ENCODE data around the gene USH1G. TPM values are rescaled to one million over a fixed set of nuclear protein-coding genes. Genes with fewer than 3 reads are reported as not detected.

The USH1G gene
- polyA plus RNA-seq, 3 donors, result 0.03 TPM; not detected in 2

DNA sequence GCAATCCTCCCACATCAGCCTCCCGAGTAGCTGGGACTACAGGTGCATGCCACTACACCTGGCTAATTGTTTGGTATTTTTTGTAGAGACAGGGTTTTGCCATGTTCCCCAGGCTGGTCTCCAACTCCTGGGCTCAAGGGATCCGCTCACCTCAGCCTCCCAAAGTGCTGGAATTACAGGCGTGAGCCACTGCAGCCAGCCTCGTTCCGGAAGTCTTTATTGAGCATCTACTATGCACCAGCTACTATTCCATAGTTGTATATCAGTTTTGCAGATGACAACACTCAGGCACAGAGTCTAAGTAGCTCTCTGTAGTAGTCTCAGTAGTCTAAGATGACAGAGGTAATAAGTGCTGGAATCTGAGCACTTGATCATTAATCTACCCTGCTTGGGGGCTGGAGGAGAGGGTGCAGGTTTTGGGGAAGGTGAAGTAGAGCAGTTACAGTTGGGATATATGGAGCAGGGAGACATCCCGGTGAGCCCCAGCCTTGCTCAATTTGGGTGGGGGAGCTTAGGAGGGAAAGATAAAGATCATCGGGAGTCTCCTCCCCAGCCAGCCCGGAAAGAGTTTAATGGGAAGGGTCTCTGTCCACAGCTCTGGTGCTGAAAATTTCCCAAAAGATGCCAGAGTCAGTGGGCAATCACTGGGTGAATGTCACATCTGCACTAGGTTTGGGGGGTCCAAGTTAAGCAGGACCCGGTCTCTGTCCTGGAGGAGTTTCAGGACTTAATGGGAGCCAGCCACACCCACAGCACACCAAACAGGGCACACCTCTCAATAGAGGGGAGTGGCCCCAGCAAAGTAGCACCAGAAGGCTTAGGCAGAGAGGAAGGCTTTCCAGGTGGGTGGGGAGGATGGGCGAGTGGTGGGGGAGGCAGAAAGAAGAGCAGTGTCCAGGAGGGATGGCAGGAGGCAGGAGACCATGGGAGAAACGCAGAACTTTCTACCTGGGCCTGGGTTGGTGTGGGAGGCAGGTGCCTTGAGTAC, 14.3 kb upstream of the USH1G start:
- WGBS, 3 donors, result 54 to 60% (median 55%) methylated on average over 11 of the region's 11 CpGs
- no peak overlapping the region for H3K27ac ChIP-seq (ENCODE audit: low read depth, low read length)

GRCh38 chr17:74936470-74936799, 13.4 kb upstream of the USH1G start:
- WGBS, 3 donors, result 17 to 25% (median 20%) methylated on average over 11 to 12 of the region's 12 CpGs
- H3K27ac ChIP-seq (ENCODE audit: low read depth, low read length), result no peak overlapping the region

GRCh38 chr17:74935585-74936469, 12.8 kb upstream of the USH1G start, which contains the start of gene OTOP3:
OTOP3 (plus strand) TSS chr17:74935898; CDS start chr17:74935922, 24 bp downstream.
- no peak within 1 kb of the TSS for H3K27ac ChIP-seq (ENCODE audit: low read depth, low read length)
- WGBS, 3 donors, result 3 to 6% (median 4%) methylated on average over 70 to 78 of the region's 78 CpGs

- 62 to 76% (median 69%) methylated on average over 3 of the region's 3 CpGs for WGBS, 3 donors
- H3K27ac ChIP-seq (ENCODE audit: low read depth, low read length), result no peak overlapping the region
Observed at GRCh38 chr17:74935048-74935447, 12.0 kb upstream of the USH1G start.

DNA sequence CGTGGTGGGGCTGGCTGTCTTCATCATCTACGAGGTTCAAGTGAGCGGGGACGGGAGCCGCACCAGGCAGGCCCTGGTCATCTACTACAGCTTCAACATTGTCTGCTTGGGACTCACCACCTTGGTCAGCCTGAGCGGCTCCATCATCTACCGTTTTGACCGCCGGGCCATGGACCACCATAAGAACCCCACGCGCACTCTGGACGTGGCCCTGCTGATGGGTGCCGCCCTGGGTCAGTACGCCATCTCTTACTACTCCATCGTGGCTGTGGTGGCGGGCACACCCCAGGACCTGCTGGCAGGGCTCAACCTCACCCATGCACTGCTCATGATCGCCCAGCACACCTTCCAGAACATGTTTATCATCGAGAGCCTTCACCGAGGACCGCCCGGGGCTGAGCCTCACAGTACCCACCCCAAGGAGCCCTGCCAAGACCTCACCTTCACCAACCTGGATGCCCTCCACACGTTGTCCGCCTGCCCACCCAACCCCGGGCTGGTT, 7.5 kb upstream of the USH1G start:
- 89 to 91% (median 90%) methylated on average over 24 of the region's 24 CpGs for WGBS, 3 donors
- no peak overlapping the region for H3K27ac ChIP-seq (ENCODE audit: low read depth, low read length)

- H3K27ac ChIP-seq (ENCODE audit: low read depth, low read length), result no peak overlapping the region
- WGBS, 3 donors, result 67 to 83% (median 77%) methylated on average over 6 of the region's 6 CpGs
Observed at GRCh38 chr17:74928786-74929185, 5.7 kb upstream of the USH1G start.

DNA sequence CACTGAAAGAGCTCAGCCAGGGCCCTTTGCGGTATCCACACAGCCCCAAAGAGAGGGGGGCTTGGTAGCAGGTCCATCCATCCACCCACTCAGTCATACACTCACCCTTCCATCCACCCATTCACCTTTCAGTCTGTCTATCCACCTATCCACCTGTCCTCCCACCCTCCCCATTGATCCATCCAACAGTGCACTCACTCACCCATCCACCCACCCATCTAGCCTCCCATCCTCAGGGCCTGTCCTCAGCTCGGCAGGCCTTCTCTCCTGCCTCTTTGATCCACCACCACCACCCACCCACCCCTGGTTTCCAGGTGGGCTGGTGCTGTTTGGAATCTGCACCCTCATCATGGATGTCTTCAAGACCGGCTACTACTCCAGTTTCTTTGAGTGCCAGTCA, 2.2 kb upstream of the USH1G start:
- no peak overlapping the region for H3K27ac ChIP-seq (ENCODE audit: low read depth, low read length)
- 76 to 79% (median 78%) methylated on average over 3 of the region's 3 CpGs for WGBS, 3 donors

GRCh38 chr17:74924250-74924948, 1.3 kb upstream of the USH1G start, which contains the start of gene OTOP2:
OTOP2 (plus strand) TSS chr17:74924273; CDS start chr17:74924633, 360 bp downstream.
- 1 to 5% (median 4%) methylated on average over 51 to 54 of the region's 54 CpGs for WGBS, 3 donors
- no peak within 1 kb of the TSS for H3K27ac ChIP-seq (ENCODE audit: low read depth, low read length)

DNA sequence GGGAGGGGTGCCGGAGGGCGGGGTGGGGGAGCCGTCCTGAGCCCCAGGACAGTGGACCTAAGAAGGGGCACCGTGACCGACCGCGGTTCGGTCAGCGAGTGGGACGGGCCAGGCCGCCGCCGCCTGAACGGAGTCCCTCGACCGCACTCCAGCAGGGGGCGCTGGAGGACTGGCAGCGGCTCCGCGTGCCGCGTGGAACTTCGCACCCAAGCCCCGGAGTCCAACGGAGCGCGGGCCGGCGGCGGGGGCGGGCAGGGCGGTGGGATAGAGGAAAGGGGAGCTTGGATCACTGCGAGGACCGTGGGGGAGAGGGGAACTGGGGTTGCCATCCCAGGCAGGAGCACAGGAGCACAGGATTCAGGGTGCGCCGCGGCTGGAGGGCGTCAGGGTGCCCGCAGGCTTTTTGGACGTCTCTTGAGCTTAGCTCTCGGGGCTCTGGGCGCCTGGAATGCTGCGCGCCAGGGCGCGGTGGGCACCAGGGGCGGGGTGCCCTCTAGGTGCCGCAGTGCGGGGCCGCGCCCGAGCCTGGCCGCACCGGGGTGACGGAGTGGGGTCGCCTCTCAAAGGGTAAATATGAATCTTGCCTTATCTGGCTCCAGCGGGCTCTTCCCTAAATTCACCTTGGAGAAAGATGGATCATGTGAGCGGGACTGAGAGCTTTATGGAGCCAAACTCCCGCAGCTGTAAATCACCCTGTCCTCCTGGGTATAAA, 639 bp upstream of the USH1G start:
- H3K27ac ChIP-seq (ENCODE audit: low read depth, low read length), result no peak overlapping the region
- WGBS, 3 donors, result 2 to 5% (median 3%) methylated on average over 44 to 59 of the region's 59 CpGs

- 54 to 60% (median 56%) methylated on average over 6 of the region's 6 CpGs for WGBS, 3 donors
Observed at GRCh38 chr17:74922172-74922571, 883 bp downstream of the USH1G start.

DNA sequence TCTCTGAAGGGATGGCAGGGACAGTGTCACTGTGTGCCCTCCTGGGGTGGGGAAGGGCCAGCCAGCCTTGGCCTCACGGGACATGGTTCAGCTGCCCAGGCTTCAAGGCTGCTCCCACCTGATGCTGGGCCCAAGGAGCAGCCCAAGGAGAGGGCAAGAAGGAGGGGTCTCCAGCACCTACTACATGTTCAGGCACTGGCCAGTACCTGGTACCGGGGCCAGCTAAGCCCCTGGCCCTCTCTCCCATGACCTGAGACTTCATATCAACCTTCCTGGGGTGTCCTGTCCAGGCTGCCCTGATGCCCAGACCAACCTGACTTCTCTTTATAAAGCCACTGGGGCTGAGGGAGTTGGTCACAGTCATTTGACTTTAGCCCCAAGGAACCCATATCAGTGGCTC, 1.3 kb downstream of the USH1G start:
- no peak overlapping the region for H3K27ac ChIP-seq (ENCODE audit: low read depth, low read length)
- WGBS, 3 donors, result 83 to 100% (median 98%) methylated on average over 2 of the region's 2 CpGs

More at GRCh38 chr17:74922172-74922571, 883 bp downstream of the USH1G start:
- no peak overlapping the region for H3K27ac ChIP-seq (ENCODE audit: low read depth, low read length)

GRCh38 chr17:74921026-74921681, 1.9 kb downstream of the USH1G start:
- no peak overlapping the region for H3K27ac ChIP-seq (ENCODE audit: low read depth, low read length)
- 41 to 59% (median 41%) methylated on average over 18 to 19 of the region's 19 CpGs for WGBS, 3 donors

- no peak overlapping the region for H3K27ac ChIP-seq (ENCODE audit: low read depth, low read length)
- 47 to 61% (median 57%) methylated on average over 6 of the region's 6 CpGs for WGBS, 3 donors
Observed at GRCh38 chr17:74920642-74921025, 2.4 kb downstream of the USH1G start.

GRCh38 chr17:74920306-74920620, 2.8 kb downstream of the USH1G start:
- no peak overlapping the region for H3K27ac ChIP-seq (ENCODE audit: low read depth, low read length)
- 70 to 79% (median 73%) methylated on average over 27 of the region's 27 CpGs for WGBS, 3 donors

DNA sequence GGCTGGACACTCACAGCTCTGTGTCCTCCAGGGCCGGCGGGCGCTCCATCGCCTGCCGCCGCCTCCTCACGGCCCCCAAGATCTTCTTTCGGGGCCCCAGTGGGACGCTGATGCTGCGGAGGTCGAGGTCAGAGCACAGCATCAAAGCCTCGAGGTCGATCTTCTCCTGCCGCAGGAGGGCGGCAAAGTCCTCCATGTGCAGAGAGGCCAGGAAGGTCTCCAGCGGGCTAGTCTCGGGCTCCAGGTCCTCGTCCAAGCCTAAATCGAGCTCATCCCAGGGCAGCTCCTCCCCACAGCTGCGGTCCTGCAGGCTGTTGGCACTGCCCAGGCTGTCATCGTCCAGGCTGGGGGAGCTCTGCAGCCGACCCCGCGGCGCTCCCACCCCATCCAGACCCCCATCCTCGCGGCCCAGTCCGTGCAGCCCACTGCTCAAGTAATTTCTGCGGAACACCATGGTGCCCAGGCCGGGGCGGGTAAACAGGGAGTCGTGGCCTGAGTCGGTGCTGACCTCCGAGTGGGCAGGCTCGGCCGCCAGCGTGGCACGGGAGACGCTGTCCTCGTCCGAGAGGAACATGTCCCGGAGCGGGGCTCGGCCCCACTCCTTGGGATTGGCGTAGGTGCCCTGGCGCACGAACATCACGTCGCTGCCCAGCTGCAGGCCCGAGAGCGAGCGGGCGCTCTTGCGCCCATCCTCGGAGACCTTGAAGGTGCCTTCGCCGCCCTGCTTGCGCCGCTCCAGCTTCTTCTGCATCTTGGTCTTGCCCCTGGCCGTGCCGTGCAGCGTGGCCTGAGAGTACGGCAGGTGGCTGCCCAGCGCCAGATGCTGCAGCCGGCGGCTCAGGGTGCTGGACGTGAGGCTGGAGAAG, 3.4 kb downstream of the USH1G start:
- WGBS, 3 donors, result 60 to 74% (median 65%) methylated on average over 66 to 67 of the region's 67 CpGs
- no peak overlapping the region for H3K27ac ChIP-seq (ENCODE audit: low read depth, low read length)

GRCh38 chr17:74918906-74919305, 4.1 kb downstream of the USH1G start:
- WGBS, 3 donors, result 89 to 92% (median 91%) methylated on average over 5 of the region's 5 CpGs
- H3K27ac ChIP-seq (ENCODE audit: low read depth, low read length), result no peak overlapping the region

Data from adipose tissue (tissue), 3 donors.